Measurements from ENCODE around the gene HRK. TPM values are rescaled to one million over a fixed set of nuclear protein-coding genes. Genes with fewer than 3 reads are reported as not detected.

Gene HRK
- total RNA-seq (1 to 10 TPM in 1 of 9 donors, under 1 TPM in 6, not detected in 2; 0.12 to 1.3 (median 0.19) TPM), polyA plus RNA-seq (under 1 TPM; 0.03 to 0.19 TPM)
- long read RNA-seq, donor 1, full-length matches to known transcripts = 1 of 1 reads
- long read RNA-seq, donor 1, partial matches to known transcripts = 0 of 1 reads
- long read RNA-seq, donor 1, other reads (novel, unspliced or antisense) = 0 of 1 reads
- long read RNA-seq, donor 2 = 0 reads
- long read RNA-seq, donor 3 = 0 reads

- TF ChIP-seq POLR2A (IDR thresholded peaks at IDR 0.05) = no peak
- TF ChIP-seq CTCF (IDR thresholded peaks at IDR 0.05) = no peak
- intact Hi-C loops (cut with DNase I) = loop anchor here in 8 of 10 donors (2.0 to 10.0 kb wide), 3 partner anchors 177 to 179 kb away; no protein-coding TSS in a partner anchor
- WGBS, 4 donors = 0 to 1% (median 1%) methylated on average over 13 to 49 of the region's 49 CpGs
- H3K9me3 ChIP-seq = no peaks in the 10 kb centered on the region
- H3K4me3 ChIP-seq = peak within 1 kb of the TSS in 11 of 12 donors; percentile 9 to 60 (median 45)
- no peak within 1 kb of the TSS for H3K27ac ChIP-seq
- H3K27me3 ChIP-seq = peaks cover 13 to 76% (median 33%) of the 10 kb centered on the region in 9 donors
- ATAC-seq (peak in 1 of 4 donors; percentile 25), DNase-seq (peak in 1 of 5 donors; percentile 10)
- peaks cover 3 to 41% (median 27%) of the 10 kb centered on the region in 12 donors for H3K4me1 ChIP-seq
- no peaks in the 10 kb centered on the region for H3K36me3 ChIP-seq
Observed at GRCh38 chr12:116881325-116881876, at the start of gene HRK. Gene HRK (minus strand): TSS chr12:116881441. CDS start chr12:116881307, 134 bp downstream.

GRCh38 chr12:116929885-116930284 is 48.6 kb upstream of the HRK start:
- intact Hi-C loops (cut with DNase I) = no loop called here
- no peak overlapping the region for H3K27ac ChIP-seq
- no peak for ATAC-seq

GRCh38 chr12:116928504-116928903 is 47.3 kb upstream of the HRK start:
- Histone ChIP-seq H3K4me3 (no peak overlapping the region), H3K27ac (no peak overlapping the region), H3K27me3 (no peaks in the 10 kb centered on the region), H3K9me3 (peaks cover 0 to 2% (median 0%) of the 10 kb centered on the region in 12 donors), H3K36me3 (peaks cover 0 to 30% (median 21%) of the 10 kb centered on the region in 9 donors), H3K4me1 (peaks cover 0 to 37% (median 19%) of the 10 kb centered on the region in 12 donors)
- DNase-seq (no peak), ATAC-seq (no peak)
- intact Hi-C loops (cut with DNase I) = no loop called here
- 94 to 96% (median 95%) methylated on average over 5 of the region's 5 CpGs for WGBS, 4 donors
- TF ChIP-seq CTCF (IDR thresholded peaks at IDR 0.05) (no peak), POLR2A (IDR thresholded peaks at IDR 0.05) (no peak)

More at GRCh38 chr12:116929885-116930284, 48.6 kb upstream of the HRK start:
- Histone ChIP-seq H3K27me3 (no peaks in the 10 kb centered on the region), H3K4me1 (peaks cover 0 to 43% (median 28%) of the 10 kb centered on the region in 12 donors), H3K4me3 (no peak overlapping the region), H3K36me3 (peaks cover 0 to 30% (median 21%) of the 10 kb centered on the region in 9 donors), H3K9me3 (peaks cover 0 to 2% (median 0%) of the 10 kb centered on the region in 12 donors)
- no peak for TF ChIP-seq CTCF (IDR thresholded peaks at IDR 0.05)
- TF ChIP-seq POLR2A (IDR thresholded peaks at IDR 0.05) = no peak
- DNase-seq = no peak

GRCh38 chr12:116927244-116927940 is 46.2 kb upstream of the HRK start:
- peak in 1 of 4 donors; percentile 9 for ATAC-seq
- intact Hi-C loops (cut with DNase I) = no loop called here
- no peak for DNase-seq
- 74 to 82% (median 81%) methylated on average over 9 of the region's 9 CpGs for WGBS, 4 donors
- Histone ChIP-seq H3K4me1 (peaks cover 0 to 33% (median 12%) of the 10 kb centered on the region in 12 donors), H3K27me3 (no peaks in the 10 kb centered on the region), H3K36me3 (peaks cover 0 to 30% (median 21%) of the 10 kb centered on the region in 9 donors), H3K9me3 (peaks cover 0 to 2% (median 0%) of the 10 kb centered on the region in 12 donors), H3K27ac (peak overlapping the region in 1 of 12 donors; percentile 25), H3K4me3 (no peak overlapping the region)
- no peak for TF ChIP-seq POLR2A (IDR thresholded peaks at IDR 0.05)
- TF ChIP-seq CTCF (IDR thresholded peaks at IDR 0.05) = no peak

Data from heart left ventricle (tissue), 16 donors.